Measurements from ENCODE around the gene TF.
"Not testable (repeated sequence)": the region's sequence is repeated elsewhere in the genome, so short reads cannot be mapped to it uniquely, and the experiment has no call there.

Gene TF

DNA sequence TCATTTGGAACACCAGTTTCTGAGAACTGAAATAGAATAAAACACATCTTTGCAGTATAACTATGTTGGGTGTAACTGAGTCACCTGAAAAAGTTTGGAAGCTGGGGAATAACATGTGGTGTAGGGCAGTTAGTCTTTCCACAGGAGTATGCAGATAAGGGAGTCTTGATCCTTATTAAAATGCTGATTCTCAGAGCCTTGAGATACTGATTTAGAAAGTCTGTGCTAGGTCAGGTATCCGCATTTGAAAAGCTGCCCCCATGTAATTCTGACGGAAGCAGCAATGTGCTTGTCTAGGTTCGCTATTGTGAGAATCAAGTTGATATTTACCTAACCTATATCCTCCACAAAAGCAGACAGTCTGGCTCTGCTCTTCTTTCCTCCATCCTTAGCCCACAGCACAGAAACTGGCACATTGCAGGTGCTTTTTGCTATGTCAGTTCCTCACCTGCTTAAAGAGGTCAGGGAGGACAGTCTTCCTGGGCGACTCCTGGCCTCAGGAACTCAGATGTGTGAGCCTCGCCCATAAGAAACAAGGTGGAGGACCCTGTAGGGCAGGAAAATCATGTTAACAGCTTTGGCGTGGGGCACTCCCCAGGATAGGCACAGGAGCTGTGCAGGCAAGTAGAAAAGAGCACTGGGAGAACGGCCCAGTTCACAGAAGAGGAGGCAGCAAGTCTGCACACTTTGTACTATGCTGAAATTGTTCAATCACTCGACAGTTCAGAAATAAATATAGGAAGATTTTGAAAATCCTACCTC lies 31.8 kb downstream of the TF start:
- Histone ChIP-seq H3K4me1 (no peaks in the 10 kb centered on the region), H3K36me3 (no peaks in the 10 kb centered on the region), H3K4me3 (no peak overlapping the region), H3K27ac (no peak overlapping the region), H3K9me3 (no peaks in the 10 kb centered on the region), H3K27me3 (no peaks in the 10 kb centered on the region)
- no peak for DNase-seq
- intact Hi-C loops (cut with DNase I; ENCODE audit: low total_unique reads): no loop called here
- TF ChIP-seq, protein P1, sequence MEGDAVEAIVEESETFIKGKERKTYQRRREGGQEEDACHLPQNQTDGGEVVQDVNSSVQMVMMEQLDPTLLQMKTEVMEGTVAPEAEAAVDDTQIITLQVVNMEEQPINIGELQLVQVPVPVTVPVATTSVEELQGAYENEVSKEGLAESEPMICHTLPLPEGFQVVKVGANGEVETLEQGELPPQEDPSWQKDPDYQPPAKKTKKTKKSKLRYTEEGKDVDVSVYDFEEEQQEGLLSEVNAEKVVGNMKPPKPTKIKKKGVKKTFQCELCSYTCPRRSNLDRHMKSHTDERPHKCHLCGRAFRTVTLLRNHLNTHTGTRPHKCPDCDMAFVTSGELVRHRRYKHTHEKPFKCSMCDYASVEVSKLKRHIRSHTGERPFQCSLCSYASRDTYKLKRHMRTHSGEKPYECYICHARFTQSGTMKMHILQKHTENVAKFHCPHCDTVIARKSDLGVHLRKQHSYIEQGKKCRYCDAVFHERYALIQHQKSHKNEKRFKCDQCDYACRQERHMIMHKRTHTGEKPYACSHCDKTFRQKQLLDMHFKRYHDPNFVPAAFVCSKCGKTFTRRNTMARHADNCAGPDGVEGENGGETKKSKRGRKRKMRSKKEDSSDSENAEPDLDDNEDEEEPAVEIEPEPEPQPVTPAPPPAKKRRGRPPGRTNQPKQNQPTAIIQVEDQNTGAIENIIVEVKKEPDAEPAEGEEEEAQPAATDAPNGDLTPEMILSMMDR (IDR thresholded peaks at IDR 0.05): no peak

- intact Hi-C loops (cut with DNase I; ENCODE audit: low total_unique reads): no loop called here
- Histone ChIP-seq H3K4me3 (no peak overlapping the region), H3K4me1 (no peaks in the 10 kb centered on the region), H3K36me3 (no peaks in the 10 kb centered on the region), H3K9me3 (no peaks in the 10 kb centered on the region), H3K27me3 (peaks cover 0 to 4% of the 10 kb centered on the region in 2 donors), H3K27ac (no peak overlapping the region)
- TF ChIP-seq, protein P1 (IDR thresholded peaks at IDR 0.05): no peak
- no peak for DNase-seq
Measured at GRCh38 chr3:133779626-133780203, 33.5 kb downstream of the TF start.

- H3K36me3 ChIP-seq; intact Hi-C loops (cut with DNase I; ENCODE audit: low total_unique reads): not testable (repeated sequence)
Measured at GRCh38 chr3:133780756-133781155, 34.6 kb downstream of the TF start.

GRCh38 chr3:133781570-133781969 lies 35.4 kb downstream of the TF start:
- Histone ChIP-seq H3K4me3 (no peak overlapping the region), H3K9me3 (no peaks in the 10 kb centered on the region), H3K36me3 (no peaks in the 10 kb centered on the region), H3K27me3 (peaks cover 0 to 4% of the 10 kb centered on the region in 2 donors), H3K27ac (no peak overlapping the region), H3K4me1 (no peaks in the 10 kb centered on the region)
- TF ChIP-seq, protein P1 (IDR thresholded peaks at IDR 0.05): no peak
- intact Hi-C loops (cut with DNase I; ENCODE audit: low total_unique reads): no loop called here
- no peak for DNase-seq

More at GRCh38 chr3:133780756-133781155, 34.6 kb downstream of the TF start:
- H3K4me3 ChIP-seq, H3K27ac ChIP-seq, H3K27me3 ChIP-seq, H3K4me1 ChIP-seq, DNase-seq, H3K9me3 ChIP-seq: not testable (repeated sequence)

- H3K9me3 ChIP-seq: no peaks in the 10 kb centered on the region
- H3K27me3 ChIP-seq: peaks cover 0 to 4% of the 10 kb centered on the region in 2 donors
- no peaks in the 10 kb centered on the region for H3K4me1 ChIP-seq
- DNase-seq: no peak
- TF ChIP-seq, protein P1 (IDR thresholded peaks at IDR 0.05): no peak
- H3K27ac ChIP-seq: no peak overlapping the region
- intact Hi-C loops (cut with DNase I; ENCODE audit: low total_unique reads): no loop called here
- H3K4me3 ChIP-seq: no peak overlapping the region
- H3K36me3 ChIP-seq: no peaks in the 10 kb centered on the region
Measured at GRCh38 chr3:133782454-133782853, 36.3 kb downstream of the TF start.

DNA sequence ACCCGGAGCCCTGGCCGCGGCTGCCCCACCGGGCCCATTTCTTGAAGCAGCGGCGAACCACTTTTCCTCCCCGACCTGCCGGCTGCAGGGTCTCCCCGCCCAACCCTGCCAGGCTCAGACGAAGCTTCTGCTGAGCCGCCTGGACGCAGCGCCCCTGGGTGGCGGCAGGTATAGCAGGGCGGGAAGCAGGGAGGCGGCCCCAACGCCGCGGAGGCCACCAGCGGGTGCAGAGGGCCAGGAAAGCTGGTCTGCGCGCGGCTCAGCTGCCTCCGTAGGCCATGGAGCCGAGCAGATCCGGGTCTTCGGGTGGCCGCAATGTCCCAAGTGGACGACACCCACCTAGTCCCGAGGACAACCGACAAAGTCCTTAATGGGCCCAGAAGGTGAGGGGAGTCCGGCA lies 37.6 kb downstream of the TF start:
- Histone ChIP-seq H3K4me1 (no peaks in the 10 kb centered on the region), H3K9me3 (no peaks in the 10 kb centered on the region), H3K27me3 (peaks cover 0 to 4% of the 10 kb centered on the region in 2 donors), H3K36me3 (no peaks in the 10 kb centered on the region), H3K4me3 (no peak overlapping the region), H3K27ac (no peak overlapping the region)
- no peak for DNase-seq
- TF ChIP-seq, protein P1 (IDR thresholded peaks at IDR 0.05): no peak
- intact Hi-C loops (cut with DNase I; ENCODE audit: low total_unique reads): no loop called here
